Fibroblast of lung (primary cell): ENCODE measurements around the gene AGBL1. TPM values are rescaled to one million over a fixed set of nuclear protein-coding genes. Genes with fewer than 3 reads are reported as not detected.

Source experiments
- DNase-seq, 2 donors: peaks; one replicate each; pipeline versions ENCODE4 v3.0.0 to v3.0.0-alpha.2; 2010; ENCODE audit warnings: low read depth in 2 of 2
- H2AFZ ChIP-seq: 2 replicates; pipeline ENCODE4 v1.5.1; 2012; ENCODE audit warnings: low read length, control low read depth, inconsistent platforms
- H3K27ac ChIP-seq: 2 replicates; pipeline ENCODE4 v1.5.1; 2011; ENCODE audit warnings: low read length, control low read depth; ENCODE audit not compliant: insufficient read depth
- H3K27me3 ChIP-seq: 2 replicates; pipeline ENCODE4 v1.5.1; 2011; ENCODE audit warnings: mild to moderate bottlenecking, low read length; ENCODE audit not compliant: control insufficient read depth, insufficient read depth
- H3K36me3 ChIP-seq: 2 replicates; pipeline ENCODE4 v1.5.1; 2011; ENCODE audit warnings: low read length; ENCODE audit not compliant: control insufficient read depth, insufficient read depth
- H3K4me1 ChIP-seq: 2 replicates; pipeline ENCODE4 v1.5.1; 2011; ENCODE audit warnings: low read length; ENCODE audit not compliant: control insufficient read depth, insufficient read depth; ENCODE audit errors: extremely low read depth
- H3K4me2 ChIP-seq: 2 replicates; pipeline ENCODE4 v1.5.1; 2011; ENCODE audit warnings: low read length, control low read depth; ENCODE audit not compliant: insufficient read depth; ENCODE audit errors: extremely low read depth
- H3K4me3 ChIP-seq, 4 experiments: fragments of 200-600 bp in 1 of 4; sonication (generic) in 1 of 4; replicated peaks in 1 of 4; 2 replicates each; pipeline ENCODE4 v1.5.1; 2011 to 2016; ENCODE audit warnings: low read length in 4 of 4, low read depth in 3 of 4, mild to moderate bottlenecking in 3 of 4, control low read depth in 2 of 4, inconsistent platforms in 1 of 4, mixed read lengths in 1 of 4; ENCODE audit not compliant: insufficient read depth in 1 of 4; ENCODE audit errors: control extremely low read depth in 1 of 4
- H3K79me2 ChIP-seq: 2 replicates; pipeline ENCODE4 v1.5.1; 2012; ENCODE audit warnings: mild to moderate bottlenecking, low read length, inconsistent platforms; ENCODE audit not compliant: control insufficient read depth, insufficient read depth
- H3K9ac ChIP-seq: 2 replicates; pipeline ENCODE4 v1.5.1; 2011; ENCODE audit warnings: mild to moderate bottlenecking, low read length, control low read depth; ENCODE audit not compliant: insufficient read depth
- H3K9me3 ChIP-seq: 2 replicates; pipeline ENCODE4 v1.5.1; 2012; ENCODE audit warnings: low read depth, low read length; ENCODE audit not compliant: control insufficient read depth, insufficient read depth
- H4K20me1 ChIP-seq: 2 replicates; pipeline ENCODE4 v1.5.1; 2011; ENCODE audit warnings: low read length; ENCODE audit not compliant: control insufficient read depth, insufficient read depth; ENCODE audit errors: extremely low read depth
- CTCF ChIP-seq, 2 donors: IDR thresholded peaks in 1 of 2; conservative IDR thresholded peaks in 1 of 2; 1 replicate in 1 of 2; 2 replicates in 1 of 2; pipeline ENCODE4 v1.5.1; 2011 to 2012; ENCODE audit warnings: low read length in 2 of 2, control low read depth in 1 of 2, inconsistent platforms in 1 of 2, low read depth in 1 of 2, mild to moderate bottlenecking in 1 of 2
- EZH2 ChIP-seq: IDR thresholded peaks from 2 replicates; pipeline ENCODE4 v1.5.1; 2012; ENCODE audit warnings: low read length, control low read depth, mild to moderate bottlenecking; ENCODE audit errors: missing control alignments
- polyA plus RNA-seq, 2 donors: library from polyadenylated mRNA; depleted of rRNA in 1 of 2; stranded (reverse) in 1 of 2; unstranded in 1 of 2; fragments of >200 nt; gene quantifications; 2 replicates each; pipeline ENCODE4 v1.2.1, GENCODE V29; 2011 to 2012; ENCODE audit warnings: missing spikeins in 1 of 2
- total RNA-seq: library from RNA; depleted of rRNA; stranded (reverse); fragments of >200 nt; gene quantifications from 2 replicates; pipeline ENCODE4 v1.2.1, GENCODE V29; 2014

The AGBL1 gene
- total and polyA plus RNA-seq, 2 donors (not counting 1 experiment from before 2014, with no cell fraction given): not detected

- Histone ChIP-seq H3K79me2 (no peaks in the 10 kb centered on the region), H3K4me1 (no peaks in the 10 kb centered on the region), H3K36me3 (no peaks in the 10 kb centered on the region), H3K9me3 (no peaks in the 10 kb centered on the region), H3K27ac (no peak overlapping the region), H2AFZ (no peak overlapping the region), H3K27me3 (no peaks in the 10 kb centered on the region), H3K4me2 (no peak overlapping the region), H4K20me1 (no peaks in the 10 kb centered on the region), H3K4me3 (no peak overlapping the region), H3K9ac (no peak overlapping the region)
- TF ChIP-seq EZH2 (no peak), CTCF (conservative IDR thresholded peaks at IDR 0.05 in 1 of 2, IDR thresholded peaks at IDR 0.05 in 1 of 2; ENCODE audit: low read depth in 1 of 2, low read length in 2 of 2) (no peak)
- no peak for DNase-seq
Observed at GRCh38 chr15:86384186-86384585, 304.5 kb downstream of the AGBL1 start.

- Histone ChIP-seq H3K4me1 (no peaks in the 10 kb centered on the region), H3K9ac (no peak overlapping the region), H3K36me3 (no peaks in the 10 kb centered on the region), H3K27me3 (no peaks in the 10 kb centered on the region), H3K9me3 (no peaks in the 10 kb centered on the region), H3K4me3 (no peak overlapping the region), H3K4me2 (no peak overlapping the region), H2AFZ (no peak overlapping the region), H3K79me2 (no peaks in the 10 kb centered on the region), H4K20me1 (no peaks in the 10 kb centered on the region), H3K27ac (no peak overlapping the region)
- TF ChIP-seq CTCF (conservative IDR thresholded peaks at IDR 0.05 in 1 of 2, IDR thresholded peaks at IDR 0.05 in 1 of 2; ENCODE audit: low read depth in 1 of 2, low read length in 2 of 2) (no peak), EZH2 (no peak)
- DNase-seq: no peak
Observed at GRCh38 chr15:86392296-86392695, 312.6 kb downstream of the AGBL1 start.

GRCh38 chr15:86392874-86393273 is 313.2 kb downstream of the AGBL1 start:
- Histone ChIP-seq H2AFZ (no peak overlapping the region), H3K79me2 (no peaks in the 10 kb centered on the region), H3K4me3 (no peak overlapping the region), H3K27me3 (no peaks in the 10 kb centered on the region), H4K20me1 (no peaks in the 10 kb centered on the region), H3K4me2 (no peak overlapping the region), H3K27ac (no peak overlapping the region), H3K36me3 (no peaks in the 10 kb centered on the region), H3K9ac (no peak overlapping the region), H3K9me3 (no peaks in the 10 kb centered on the region), H3K4me1 (no peaks in the 10 kb centered on the region)
- TF ChIP-seq EZH2 (no peak), CTCF (conservative IDR thresholded peaks at IDR 0.05 in 1 of 2, IDR thresholded peaks at IDR 0.05 in 1 of 2; ENCODE audit: low read depth in 1 of 2, low read length in 2 of 2) (no peak)
- DNase-seq: no peak
